Glutamatergic neuron (in vitro differentiated cells): ENCODE data around the gene DGKD. TPM values are rescaled to one million over a fixed set of nuclear protein-coding genes. Genes with fewer than 3 reads are reported as not detected.

Experiments used
- DNase-seq: peaks from one replicate; pipeline ENCODE4 v3.0.0; 2022
- H3K27ac Mint-ChIP-seq: one replicate; pipeline ENCODE4 v1.8.0; 2020; ENCODE audit warnings: mild to moderate bottlenecking, mixed read lengths, inconsistent platforms; ENCODE audit not compliant: unreplicated experiment
- H3K27me3 Mint-ChIP-seq: one replicate; pipeline ENCODE4 v1.8.0; 2020; ENCODE audit warnings: mild to moderate bottlenecking, moderate library complexity, mixed read lengths, inconsistent platforms; ENCODE audit not compliant: unreplicated experiment
- H3K36me3 Mint-ChIP-seq: one replicate; pipeline ENCODE4 v1.8.0; 2020; ENCODE audit warnings: mild to moderate bottlenecking, mixed read lengths, inconsistent platforms; ENCODE audit not compliant: unreplicated experiment
- H3K4me1 Mint-ChIP-seq: one replicate; pipeline ENCODE4 v1.8.0; 2020; ENCODE audit warnings: mild to moderate bottlenecking, low read depth, mixed read lengths, inconsistent platforms; ENCODE audit not compliant: unreplicated experiment
- H3K4me3 Mint-ChIP-seq: one replicate; pipeline ENCODE4 v1.8.0; 2020; ENCODE audit warnings: mild to moderate bottlenecking, mixed read lengths, inconsistent platforms; ENCODE audit not compliant: unreplicated experiment
- H3K9me3 Mint-ChIP-seq: one replicate; pipeline ENCODE4 v1.8.0; 2020; ENCODE audit warnings: mild to moderate bottlenecking, moderate library complexity, mixed read lengths, inconsistent platforms; ENCODE audit not compliant: unreplicated experiment
- CTCF ChIP-seq: fragments of 200-600 bp; sonication (generic); IDR thresholded peaks from one replicate; pipeline ENCODE4 v1.5.0; 2021; ENCODE audit not compliant: partially characterized antibody, unreplicated experiment
- total RNA-seq: library from RNA; stranded (reverse); fragmentation: NEBNext Ultra II Directional; extraction: Animal tissue kit (Norgen Biotek cat#: 25700); gene quantifications from one replicate; pipeline ENCODE4 v1.2.1, GENCODE V29; 2021; ENCODE audit not compliant: unreplicated experiment

DGKD gene
- total RNA-seq, 1 donor from 2014 or later: 67.6 TPM

DNA sequence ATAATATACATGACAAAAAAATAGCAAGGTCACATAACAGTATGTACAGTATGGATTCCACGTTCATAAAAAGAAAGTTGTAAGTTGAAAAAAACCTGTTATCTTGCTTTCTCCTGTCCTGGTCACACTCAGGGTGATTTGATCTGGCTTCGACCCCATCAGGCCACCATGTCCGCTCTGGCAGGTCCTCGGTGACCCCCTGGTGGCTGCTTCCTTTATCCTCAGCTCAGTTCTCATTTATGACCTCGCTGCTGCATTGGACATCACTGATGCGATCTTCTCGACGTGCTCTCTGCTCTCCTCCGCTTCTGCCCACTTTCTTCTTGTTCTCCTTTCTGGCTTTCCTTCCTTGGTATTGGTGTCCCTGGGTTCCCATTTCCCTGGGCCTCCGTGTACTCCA lies 29.7 kb downstream of the DGKD start:
- peak; percentile 48 for DNase-seq
- no peaks in the 10 kb centered on the region for H3K36me3 Mint-ChIP-seq
- H3K27ac Mint-ChIP-seq: peak overlapping the region; percentile 43
- H3K9me3 Mint-ChIP-seq: peaks cover 5% of the 10 kb centered on the region
- H3K27me3 Mint-ChIP-seq: peaks cover 2% of the 10 kb centered on the region
- H3K4me1 Mint-ChIP-seq: peaks cover 27% of the 10 kb centered on the region
- H3K4me3 Mint-ChIP-seq: no peak overlapping the region
- no peak for TF ChIP-seq CTCF

- Mint-ChIP-seq H3K4me3 (no peak overlapping the region), H3K9me3 (peaks cover 5% of the 10 kb centered on the region), H3K27ac (no peak overlapping the region), H3K4me1 (peaks cover 23% of the 10 kb centered on the region), H3K36me3 (no peaks in the 10 kb centered on the region), H3K27me3 (peaks cover 2% of the 10 kb centered on the region)
- DNase-seq: no peak
- no peak for TF ChIP-seq CTCF
Observed at GRCh38 chr2:233384811-233385488, 30.7 kb downstream of the DGKD start.

GRCh38 chr2:233385489-233386044 lies 31.3 kb downstream of the DGKD start:
- no peak for TF ChIP-seq CTCF
- DNase-seq: no peak
- Mint-ChIP-seq H3K4me3 (no peak overlapping the region), H3K27ac (no peak overlapping the region), H3K36me3 (no peaks in the 10 kb centered on the region), H3K9me3 (peaks cover 4% of the 10 kb centered on the region), H3K4me1 (peaks cover 19% of the 10 kb centered on the region), H3K27me3 (peaks cover 2% of the 10 kb centered on the region)

DNA sequence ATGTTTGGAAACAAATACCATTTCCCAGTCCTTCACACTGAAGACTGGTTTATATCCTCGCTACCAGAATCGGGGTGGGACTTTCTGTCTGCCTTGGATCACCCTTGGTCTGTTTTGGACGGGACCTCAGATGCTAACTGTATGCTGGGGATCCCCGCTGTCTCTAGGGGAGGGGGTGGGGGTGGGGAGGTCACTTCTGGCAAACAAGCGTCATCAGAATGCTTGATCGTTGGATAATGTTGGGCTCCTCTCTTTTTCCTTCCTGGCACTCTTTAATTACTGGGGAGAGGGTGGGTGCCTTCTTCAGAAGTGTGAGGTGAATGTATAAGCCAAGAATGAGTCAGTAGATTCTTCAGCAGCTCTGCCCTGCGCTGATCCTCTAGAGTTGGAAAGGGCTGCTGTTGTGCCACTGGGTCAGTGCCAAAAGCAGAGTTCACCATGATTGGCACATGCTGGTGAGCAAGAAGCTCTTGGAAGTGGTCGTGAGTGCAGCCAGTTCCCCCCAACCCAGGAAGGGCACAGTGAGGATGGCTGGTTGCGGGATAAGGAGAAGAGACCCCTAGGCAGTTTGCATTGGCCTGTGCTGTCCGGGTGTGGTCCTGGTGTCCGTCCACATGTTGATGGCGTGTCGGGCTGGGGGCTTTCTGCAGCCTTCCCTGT lies 32.2 kb downstream of the DGKD start:
- peaks cover 19% of the 10 kb centered on the region for H3K4me1 Mint-ChIP-seq
- TF ChIP-seq CTCF: no peak
- H3K9me3 Mint-ChIP-seq: peaks cover 3% of the 10 kb centered on the region
- no peaks in the 10 kb centered on the region for H3K36me3 Mint-ChIP-seq
- no peak for DNase-seq
- no peak overlapping the region for H3K27ac Mint-ChIP-seq
- H3K4me3 Mint-ChIP-seq: no peak overlapping the region
- peaks cover 2% of the 10 kb centered on the region for H3K27me3 Mint-ChIP-seq

GRCh38 chr2:233387225-233387624 lies 32.9 kb downstream of the DGKD start:
- Mint-ChIP-seq H3K27ac (no peak overlapping the region), H3K9me3 (peaks cover 3% of the 10 kb centered on the region)

More at GRCh38 chr2:233387225-233387624, 32.9 kb downstream of the DGKD start:
- H3K4me1 Mint-ChIP-seq: peaks cover 19% of the 10 kb centered on the region
- no peak for DNase-seq
- TF ChIP-seq CTCF: no peak
- H3K27me3 Mint-ChIP-seq: peaks cover 2% of the 10 kb centered on the region
- H3K36me3 Mint-ChIP-seq: no peaks in the 10 kb centered on the region
- no peak overlapping the region for H3K4me3 Mint-ChIP-seq
